Neural progenitor cell (in vitro differentiated cells): Measurements from ENCODE around the gene ATP5F1E. TPM values are rescaled to one million over a fixed set of nuclear protein-coding genes. Genes with fewer than 3 reads are reported as not detected.
A peak's percentile ranks its signal among the peaks of the same experiment; 100 is the strongest.

Experiments used
- DNase-seq: peaks from one replicate; pipeline ENCODE4 v3.0.0-alpha.2; 2016; ENCODE audit warnings: low spot score
- H2AFZ ChIP-seq: fragments of 200-600 bp; sonication (generic); replicated peaks from 2 replicates; pipeline ENCODE4 v1.6.1; 2016; ENCODE audit warnings: antibody characterized with exemption
- H3F3A ChIP-seq: fragments of 200-600 bp; sonication (generic); 2 replicates; pipeline ENCODE4 v1.6.1; 2016; ENCODE audit warnings: antibody characterized with exemption, low read depth
- H3K27ac ChIP-seq: fragments of 200-600 bp; sonication (generic); 2 replicates; pipeline ENCODE4 v1.5.1; 2016; ENCODE audit warnings: mild to moderate bottlenecking
- H3K27me3 ChIP-seq: fragments of 200-600 bp; sonication (generic); 2 replicates; pipeline ENCODE4 v1.6.1; 2016; ENCODE audit warnings: mild to moderate bottlenecking, moderate library complexity
- H3K36me3 ChIP-seq: fragments of 200-600 bp; sonication (generic); 2 replicates; pipeline ENCODE4 v1.5.1; 2016
- H3K4me1 ChIP-seq: fragments of 200-600 bp; sonication (generic); 2 replicates; pipeline ENCODE4 v1.6.1; 2016; ENCODE audit warnings: mixed run types
- H3K4me2 ChIP-seq: fragments of 200-600 bp; sonication (generic); 2 replicates; pipeline ENCODE4 v1.6.1; 2016
- H3K4me3 ChIP-seq: fragments of 200-600 bp; sonication (generic); 2 replicates; pipeline ENCODE4 v1.5.1; 2016
- H3K79me2 ChIP-seq: fragments of 200-600 bp; sonication (generic); 2 replicates; pipeline ENCODE4 v1.6.1; 2016; ENCODE audit warnings: low read depth
- H3K9ac ChIP-seq: fragments of 200-600 bp; sonication (generic); 2 replicates; pipeline ENCODE4 v1.6.1; 2016
- H3K9me3 ChIP-seq: fragments of 200-600 bp; sonication (generic); 2 replicates; pipeline ENCODE4 v1.5.1; 2016; ENCODE audit warnings: low read depth
- H4K20me1 ChIP-seq: fragments of 200-600 bp; sonication (generic); 2 replicates; pipeline ENCODE4 v1.6.1; 2016; ENCODE audit warnings: low read depth
- H3K27ac Mint-ChIP-seq: 3 replicates; pipeline ENCODE4 v1.8.0; 2021; ENCODE audit warnings: mixed read lengths
- H3K27me3 Mint-ChIP-seq: 2 replicates; pipeline ENCODE4 v1.8.0; 2022; ENCODE audit warnings: low read depth, mild to moderate bottlenecking, inconsistent platforms, moderate library complexity, mixed read lengths; ENCODE audit not compliant: insufficient read depth
- H3K36me3 Mint-ChIP-seq: 3 replicates; pipeline ENCODE4 v1.8.0; 2021; ENCODE audit warnings: mixed read lengths
- H3K4me1 Mint-ChIP-seq: 3 replicates; pipeline ENCODE4 v1.8.0; 2021; ENCODE audit warnings: mixed read lengths
- H3K4me3 Mint-ChIP-seq: 3 replicates; pipeline ENCODE4 v1.8.0; 2021; ENCODE audit warnings: mild to moderate bottlenecking, moderate library complexity, mixed read lengths
- H3K9me3 Mint-ChIP-seq: 3 replicates; pipeline ENCODE4 v1.8.0; 2020; ENCODE audit warnings: mixed read lengths
- CTCF ChIP-seq: fragments of 200-600 bp; sonication (generic); IDR thresholded peaks from 2 replicates; pipeline ENCODE4 v1.5.1; 2017; ENCODE audit warnings: antibody characterized with exemption, mild to moderate bottlenecking
- EZH2 ChIP-seq: fragments of 200-600 bp; sonication (generic); IDR thresholded peaks from 2 replicates; pipeline ENCODE4 v1.6.1; 2017; ENCODE audit warnings: antibody characterized with exemption, mild to moderate bottlenecking, moderate library complexity
- EZH2phosphoT487 ChIP-seq: fragments of 200-600 bp; sonication (generic); IDR thresholded peaks from 2 replicates; pipeline ENCODE4 v1.6.1; 2017; ENCODE audit warnings: antibody characterized with exemption
- total RNA-seq: library from RNA; depleted of rRNA; stranded (reverse); fragments of >200 nt; gene quantifications from 2 replicates; pipeline ENCODE4 v1.2.3, GENCODE V29; 2015; ENCODE audit warnings: low replicate concordance

The ATP5F1E gene
- total RNA-seq, 1 donor from 2014 or later: 29.7 TPM

DNA sequence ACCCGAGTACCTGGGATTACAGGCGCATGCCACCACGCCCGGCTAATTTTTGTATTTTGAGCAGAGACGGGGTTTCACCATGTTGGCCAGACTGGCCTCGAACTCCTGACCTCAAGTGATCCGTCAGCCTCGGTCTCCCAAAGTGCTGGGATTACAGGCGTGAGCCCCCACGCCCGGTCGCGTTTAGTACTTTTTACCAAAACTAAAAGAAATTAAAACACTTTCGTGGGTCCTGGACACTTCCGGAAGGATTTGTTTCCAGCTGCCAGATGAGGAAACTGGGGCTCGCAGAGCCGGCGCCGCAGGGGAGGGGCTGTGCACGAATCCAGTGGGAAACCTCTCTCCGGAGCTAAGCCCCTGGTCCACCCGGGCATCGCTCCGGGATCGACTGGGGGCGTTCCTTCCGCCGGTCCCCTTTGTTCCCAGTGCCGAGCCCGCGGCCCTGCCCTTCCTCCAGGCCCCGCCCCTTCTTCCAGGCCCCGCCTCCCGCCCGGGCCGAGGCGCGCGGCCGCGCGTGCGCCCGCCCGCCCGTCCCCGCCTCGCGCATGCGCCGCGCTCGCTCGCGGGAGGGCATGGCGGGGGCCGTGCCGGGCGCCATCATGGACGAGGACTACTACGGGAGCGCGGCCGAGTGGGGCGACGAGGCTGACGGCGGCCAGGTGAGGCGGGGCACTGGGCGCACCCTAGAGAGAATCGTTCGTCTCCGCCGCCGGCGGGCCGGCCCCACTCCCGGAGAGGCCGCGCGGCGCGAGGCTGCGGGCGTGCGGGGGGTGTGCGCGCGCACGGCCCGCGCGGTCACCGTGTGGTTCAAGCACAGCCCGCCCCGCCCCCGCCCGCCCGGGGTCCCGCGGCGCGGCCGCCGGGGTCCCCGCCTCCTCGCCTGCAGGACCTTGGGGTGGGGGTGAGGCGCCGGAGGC, 51.2 kb downstream of the ATP5F1E start, which contains the start of gene NELFCD:
Gene NELFCD, plus strand, starts transcription at position 546 of the 917 bp plus-strand sequence. Its CDS starts 54 bp downstream, at position 600.
- H3K9ac ChIP-seq: peak within 1 kb of the TSS; percentile 5
- H3K9me3 Mint-ChIP-seq: peaks cover 6% of the 10 kb centered on the region
- peaks cover 22% of the 10 kb centered on the region for H3K27me3 ChIP-seq
- H4K20me1 ChIP-seq: peaks cover 19% of the 10 kb centered on the region
- H3K4me3 ChIP-seq: peak within 1 kb of the TSS; percentile 69
- peaks cover 22% of the 10 kb centered on the region for H3K4me1 Mint-ChIP-seq
- no peaks in the 10 kb centered on the region for H3K4me1 ChIP-seq
- H3K27me3 Mint-ChIP-seq: peaks cover 7% of the 10 kb centered on the region
- peak within 1 kb of the TSS; percentile 81 for H3K4me2 ChIP-seq
- H3K36me3 ChIP-seq: no peaks in the 10 kb centered on the region
- H3K27ac Mint-ChIP-seq: peak within 1 kb of the TSS; percentile 73
- H2AFZ ChIP-seq: peak within 1 kb of the TSS; percentile 19
- no peak within 1 kb of the TSS for H3K27ac ChIP-seq
- TF ChIP-seq EZH2phosphoT487: no peak
- no peak for TF ChIP-seq EZH2
- no peak for TF ChIP-seq CTCF
- peak within 1 kb of the TSS; percentile 95 for H3K4me3 Mint-ChIP-seq
- peak; percentile 95 for DNase-seq
- peaks cover 44% of the 10 kb centered on the region for H3K79me2 ChIP-seq
- H3F3A ChIP-seq: peaks cover 23% of the 10 kb centered on the region
- H3K36me3 Mint-ChIP-seq: peaks cover 2% of the 10 kb centered on the region
- no peaks in the 10 kb centered on the region for H3K9me3 ChIP-seq

GRCh38 chr20:58978351-58979190, 53.6 kb downstream of the ATP5F1E start:
- peaks cover 23% of the 10 kb centered on the region for H3F3A ChIP-seq
- H3K4me1 Mint-ChIP-seq: peaks cover 16% of the 10 kb centered on the region
- no peak overlapping the region for H3K9ac ChIP-seq
- peaks cover 2% of the 10 kb centered on the region for H3K36me3 Mint-ChIP-seq
- H3K27me3 ChIP-seq: peaks cover 22% of the 10 kb centered on the region
- peaks cover 3% of the 10 kb centered on the region for H4K20me1 ChIP-seq
- H3K4me1 ChIP-seq: no peaks in the 10 kb centered on the region
- H3K36me3 ChIP-seq: no peaks in the 10 kb centered on the region
- H3K4me3 Mint-ChIP-seq: peak overlapping the region; percentile 48
- peaks cover 14% of the 10 kb centered on the region for H3K9me3 Mint-ChIP-seq
- no peak overlapping the region for H3K27ac ChIP-seq
- H3K9me3 ChIP-seq: no peaks in the 10 kb centered on the region
- H3K4me2 ChIP-seq: no peak overlapping the region
- no peak overlapping the region for H3K4me3 ChIP-seq
- H3K27me3 Mint-ChIP-seq: peaks cover 11% of the 10 kb centered on the region
- H3K27ac Mint-ChIP-seq: no peak overlapping the region
- peaks cover 21% of the 10 kb centered on the region for H3K79me2 ChIP-seq
- no peak for DNase-seq
- TF ChIP-seq CTCF: no peak
- TF ChIP-seq EZH2phosphoT487: no peak
- no peak for TF ChIP-seq EZH2
- no peak overlapping the region for H2AFZ ChIP-seq

- no peak overlapping the region for H3K27ac ChIP-seq
- H3K4me3 Mint-ChIP-seq: no peak overlapping the region
- H3K36me3 ChIP-seq: no peaks in the 10 kb centered on the region
- no peak overlapping the region for H3K4me3 ChIP-seq
- H3K36me3 Mint-ChIP-seq: peaks cover 2% of the 10 kb centered on the region
- no peaks in the 10 kb centered on the region for H3K4me1 ChIP-seq
- H3K9me3 ChIP-seq: no peaks in the 10 kb centered on the region
- peaks cover 14% of the 10 kb centered on the region for H3K9me3 Mint-ChIP-seq
- H3K4me1 Mint-ChIP-seq: peaks cover 7% of the 10 kb centered on the region
- no peak overlapping the region for H3K9ac ChIP-seq
- no peaks in the 10 kb centered on the region for H3K79me2 ChIP-seq
- no peaks in the 10 kb centered on the region for H4K20me1 ChIP-seq
- TF ChIP-seq EZH2: no peak
- TF ChIP-seq CTCF: no peak
- TF ChIP-seq EZH2phosphoT487: no peak
- H3K27me3 ChIP-seq: peaks cover 22% of the 10 kb centered on the region
- no peak overlapping the region for H3K27ac Mint-ChIP-seq
- DNase-seq: no peak
- peaks cover 23% of the 10 kb centered on the region for H3F3A ChIP-seq
- H3K4me2 ChIP-seq: no peak overlapping the region
- peaks cover 11% of the 10 kb centered on the region for H3K27me3 Mint-ChIP-seq
- H2AFZ ChIP-seq: no peak overlapping the region
These were observed 55.9 kb downstream of the ATP5F1E start for GRCh38 chr20:58976061-58976730.

Other genes with a start within 250 kb of the ATP5F1E start
- 5.8 and 6.4 TPM in 2 replicates for gene GNAS-AS1, start 181.4 kb downstream of the ATP5F1E start, total RNA-seq
- 794 and 973 TPM in 2 replicates for gene GNAS, start 179.6 kb downstream of the ATP5F1E start, total RNA-seq
- 58.9 and 59.2 TPM in 2 replicates for gene NELFCD, start 51.1 kb downstream of the ATP5F1E start, total RNA-seq
- 34.2 and 52.5 TPM in 2 replicates for gene CTSZ, start 25.1 kb downstream of the ATP5F1E start, total RNA-seq
- not detected in 2 replicates for gene TUBB1, start 12.9 kb downstream of the ATP5F1E start, total RNA-seq
- gene PRELID3B, start 10.5 kb upstream of the ATP5F1E start, total RNA-seq: 41.3 and 78.8 TPM in 2 replicates
- not detected in 2 replicates for gene ZNF831, start 131.5 kb upstream of the ATP5F1E start, total RNA-seq